Measurements from ENCODE around the gene KDM4C.
"Not testable (repeated sequence)": the region's sequence is repeated elsewhere in the genome, so short reads cannot be mapped to it uniquely, and the experiment has no call there.

GRCh38 chr9:7183139-7183538 is 425.4 kb downstream of the KDM4C start:
- TF ChIP-seq CTCF, POLR2A (IDR thresholded peaks at IDR 0.05): not testable (repeated sequence)

Measured in thyroid gland (tissue), 4 donors.